Osteocyte (in vitro differentiated cells): ENCODE results near the gene GALNS. TPM values are rescaled to one million over a fixed set of nuclear protein-coding genes. Genes with fewer than 3 reads are reported as not detected.
A peak's percentile ranks its signal among the peaks of the same experiment; 100 is the strongest.

Experiments
- DNase-seq: peaks from one replicate; pipeline ENCODE4 v3.0.0; 2021; ENCODE audit warnings: mixed read lengths; ENCODE audit not compliant: unreplicated experiment; ENCODE audit errors: extremely low spot score
- H3K27ac Mint-ChIP-seq: one replicate; pipeline ENCODE4 v1.8.0; 2021; ENCODE audit warnings: mild to moderate bottlenecking, mixed read lengths; ENCODE audit not compliant: unreplicated experiment
- H3K27me3 Mint-ChIP-seq: one replicate; pipeline ENCODE4 v1.8.0; 2021; ENCODE audit warnings: mixed read lengths; ENCODE audit not compliant: unreplicated experiment
- H3K36me3 Mint-ChIP-seq: one replicate; pipeline ENCODE4 v1.8.0; 2021; ENCODE audit warnings: mixed read lengths; ENCODE audit not compliant: unreplicated experiment
- H3K4me1 Mint-ChIP-seq: one replicate; pipeline ENCODE4 v1.8.0; 2021; ENCODE audit warnings: mixed read lengths; ENCODE audit not compliant: unreplicated experiment
- H3K4me3 Mint-ChIP-seq: one replicate; pipeline ENCODE4 v1.8.0; 2021; ENCODE audit warnings: mild to moderate bottlenecking, moderate library complexity, mixed read lengths; ENCODE audit not compliant: unreplicated experiment
- H3K9me3 Mint-ChIP-seq: one replicate; pipeline ENCODE4 v1.8.0; 2021; ENCODE audit warnings: mixed read lengths; ENCODE audit not compliant: unreplicated experiment
- total RNA-seq: library from RNA; stranded (reverse); gene quantifications from 2 replicates; pipeline ENCODE4 v1.2.1, GENCODE V29; 2021
- TF ChIP-seq, protein P1 (sequence below): fragments of 200-600 bp; sonication (generic); IDR thresholded peaks from 2 replicates; pipeline ENCODE4 v1.5.0; 2021; ENCODE audit warnings: antibody characterized with exemption, mild to moderate bottlenecking, moderate library complexity

Gene GALNS
- total RNA-seq, 1 donor from 2014 or later: 47.0 TPM

DNA sequence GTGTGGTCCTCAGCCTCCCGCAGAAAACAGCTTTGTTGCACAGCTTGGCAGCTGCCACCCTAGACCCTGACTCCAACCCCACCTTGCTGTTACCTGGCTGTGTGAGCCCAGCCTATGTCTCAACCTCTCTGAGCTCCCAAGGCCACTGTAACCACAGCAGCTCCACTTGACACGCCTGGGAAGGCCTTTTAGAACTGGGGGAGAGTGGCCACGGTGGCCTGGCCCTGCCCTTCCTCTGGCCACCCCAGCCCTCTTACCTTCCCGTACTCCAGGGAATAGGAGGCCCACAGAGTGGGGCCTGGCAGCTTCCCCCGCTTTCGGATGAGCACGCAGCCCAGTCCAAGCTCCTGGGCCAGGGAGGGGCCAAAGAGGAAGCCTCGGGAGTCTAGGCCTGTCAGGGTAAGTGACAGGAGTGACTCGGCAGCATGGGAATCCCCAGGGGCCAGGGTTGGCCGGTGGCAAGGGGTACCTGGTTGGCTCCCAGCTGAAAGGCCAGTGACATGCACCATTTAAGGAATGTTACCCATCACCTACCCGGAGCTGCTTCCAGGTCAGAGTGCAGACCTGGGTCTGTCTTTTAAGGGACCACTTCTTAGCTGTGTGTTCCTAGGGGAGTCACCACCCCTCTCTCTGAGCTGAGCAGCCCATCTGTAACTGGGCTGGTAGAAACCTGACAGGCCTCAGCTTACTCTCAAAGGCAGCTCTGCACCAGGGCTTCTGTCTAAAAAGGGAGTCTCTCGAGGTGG is 46.4 kb downstream of the GALNS start:
- Mint-ChIP-seq H3K27ac (peak overlapping the region; percentile 89), H3K4me1 (peaks cover 21% of the 10 kb centered on the region), H3K36me3 (no peaks in the 10 kb centered on the region), H3K27me3 (no peaks in the 10 kb centered on the region), H3K9me3 (no peaks in the 10 kb centered on the region), H3K4me3 (peak overlapping the region; percentile 88)
- no peak for DNase-seq
- TF ChIP-seq, protein P1, sequence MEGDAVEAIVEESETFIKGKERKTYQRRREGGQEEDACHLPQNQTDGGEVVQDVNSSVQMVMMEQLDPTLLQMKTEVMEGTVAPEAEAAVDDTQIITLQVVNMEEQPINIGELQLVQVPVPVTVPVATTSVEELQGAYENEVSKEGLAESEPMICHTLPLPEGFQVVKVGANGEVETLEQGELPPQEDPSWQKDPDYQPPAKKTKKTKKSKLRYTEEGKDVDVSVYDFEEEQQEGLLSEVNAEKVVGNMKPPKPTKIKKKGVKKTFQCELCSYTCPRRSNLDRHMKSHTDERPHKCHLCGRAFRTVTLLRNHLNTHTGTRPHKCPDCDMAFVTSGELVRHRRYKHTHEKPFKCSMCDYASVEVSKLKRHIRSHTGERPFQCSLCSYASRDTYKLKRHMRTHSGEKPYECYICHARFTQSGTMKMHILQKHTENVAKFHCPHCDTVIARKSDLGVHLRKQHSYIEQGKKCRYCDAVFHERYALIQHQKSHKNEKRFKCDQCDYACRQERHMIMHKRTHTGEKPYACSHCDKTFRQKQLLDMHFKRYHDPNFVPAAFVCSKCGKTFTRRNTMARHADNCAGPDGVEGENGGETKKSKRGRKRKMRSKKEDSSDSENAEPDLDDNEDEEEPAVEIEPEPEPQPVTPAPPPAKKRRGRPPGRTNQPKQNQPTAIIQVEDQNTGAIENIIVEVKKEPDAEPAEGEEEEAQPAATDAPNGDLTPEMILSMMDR: no peak

DNA sequence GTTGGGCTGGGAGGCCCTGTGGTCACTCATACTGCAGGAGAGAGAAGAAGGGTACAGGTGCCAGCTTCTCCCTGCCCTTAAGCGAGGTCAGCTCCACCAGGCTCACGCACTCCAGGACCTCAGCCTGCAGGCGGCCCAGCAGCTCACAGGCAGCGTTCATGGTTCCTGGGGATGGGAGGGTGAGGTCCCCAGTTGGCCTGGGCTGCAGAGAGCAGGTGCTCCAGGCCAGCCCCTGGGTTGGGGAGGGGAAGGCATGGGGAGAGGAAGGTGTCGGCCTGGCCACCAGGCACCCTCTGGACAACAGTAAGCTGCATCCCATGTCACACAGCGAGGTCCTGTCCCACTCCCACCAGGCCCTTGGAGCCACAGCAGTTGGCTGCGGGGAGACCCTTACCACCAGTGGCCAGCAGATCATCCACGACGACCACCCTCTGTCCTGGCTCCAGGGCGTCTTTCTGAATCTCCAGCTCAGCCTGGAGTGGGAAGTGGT is 47.0 kb downstream of the GALNS start:
- TF ChIP-seq, protein P1: no peak
- Mint-ChIP-seq H3K4me3 (no peak overlapping the region), H3K9me3 (no peaks in the 10 kb centered on the region), H3K36me3 (no peaks in the 10 kb centered on the region), H3K27me3 (no peaks in the 10 kb centered on the region), H3K4me1 (peaks cover 21% of the 10 kb centered on the region), H3K27ac (no peak overlapping the region)
- DNase-seq: no peak

DNA sequence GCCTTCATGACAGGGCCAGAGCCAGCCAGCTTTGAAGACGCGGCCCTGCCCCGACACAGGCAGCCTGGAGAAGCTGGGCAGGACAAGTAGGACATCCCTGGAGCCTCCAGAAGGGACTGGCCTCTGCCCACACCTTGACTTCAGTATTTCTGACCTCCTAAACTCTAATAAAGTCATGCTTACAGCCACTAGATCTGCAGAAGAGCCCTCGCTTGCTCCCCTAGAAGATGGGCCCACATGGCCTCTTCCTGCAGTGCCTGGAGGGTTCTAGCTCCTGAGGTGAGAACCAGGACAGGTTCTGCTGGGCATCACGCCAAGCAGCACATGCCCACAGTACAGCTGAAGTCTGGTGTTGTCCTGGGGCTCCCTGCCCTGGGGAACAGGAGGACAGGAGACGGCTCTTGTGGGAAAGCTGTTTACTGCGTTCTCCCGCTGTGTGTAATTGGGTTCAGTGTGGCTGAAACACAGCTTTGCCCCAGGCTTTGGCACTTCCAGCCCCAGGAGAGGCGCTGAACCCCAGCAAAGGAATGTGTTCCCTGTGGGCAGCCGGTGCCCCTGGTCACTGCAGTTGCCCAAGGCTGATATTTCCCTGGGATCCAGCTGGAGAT is 47.6 kb downstream of the GALNS start:
- Mint-ChIP-seq H3K36me3 (no peaks in the 10 kb centered on the region), H3K27ac (peak overlapping the region; percentile 14), H3K9me3 (no peaks in the 10 kb centered on the region), H3K4me3 (no peak overlapping the region), H3K4me1 (peaks cover 21% of the 10 kb centered on the region), H3K27me3 (no peaks in the 10 kb centered on the region)
- TF ChIP-seq, protein P1: no peak
- DNase-seq: peak; percentile 78

DNA sequence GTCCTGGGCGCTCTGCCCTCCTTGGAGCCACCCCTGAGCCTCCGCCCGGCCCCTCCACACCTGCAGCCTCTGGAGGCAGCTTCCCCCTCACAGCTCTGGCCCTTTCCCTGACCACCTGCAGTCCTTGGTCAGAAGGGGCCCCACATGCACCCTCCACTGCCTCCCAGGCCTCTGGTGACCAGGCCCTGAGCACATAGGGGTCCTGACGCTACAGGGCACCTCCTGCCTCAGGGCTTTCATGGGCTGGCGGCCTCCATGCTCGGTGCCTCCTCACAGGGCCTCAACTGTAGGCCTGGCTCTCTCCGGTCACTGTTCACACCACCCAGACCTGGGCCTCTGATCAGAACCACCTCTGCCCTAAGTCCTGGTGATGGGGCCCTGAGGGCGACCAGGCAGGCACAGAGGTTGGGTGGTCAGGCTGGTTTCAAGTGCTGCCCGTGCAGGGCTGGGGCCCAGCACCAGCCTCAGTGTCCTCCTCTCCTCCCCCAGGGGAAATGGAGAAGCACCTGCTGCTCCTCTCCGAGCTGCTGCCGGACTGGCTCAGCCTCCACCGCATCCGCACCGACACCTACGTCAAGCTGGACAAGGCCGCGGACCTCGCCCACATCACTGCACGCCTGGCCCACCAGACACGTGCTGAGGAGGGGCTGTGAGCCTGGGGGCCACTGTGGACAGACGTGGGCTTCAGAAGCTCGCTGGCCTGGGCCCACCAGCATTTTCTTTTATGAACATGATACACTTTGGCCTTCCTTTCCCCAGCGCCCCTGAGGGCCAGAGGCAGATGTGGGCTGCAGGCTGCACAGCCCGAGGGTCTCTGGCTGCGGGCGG is 48.9 kb downstream of the GALNS start:
- H3K4me1 Mint-ChIP-seq: peaks cover 22% of the 10 kb centered on the region
- H3K36me3 Mint-ChIP-seq: no peaks in the 10 kb centered on the region
- no peak overlapping the region for H3K27ac Mint-ChIP-seq
- TF ChIP-seq, protein P1: no peak
- no peaks in the 10 kb centered on the region for H3K9me3 Mint-ChIP-seq
- H3K4me3 Mint-ChIP-seq: no peak overlapping the region
- H3K27me3 Mint-ChIP-seq: no peaks in the 10 kb centered on the region
- DNase-seq: no peak
